ENCODE data around the gene PIP4K2B. TPM values are rescaled to one million over a fixed set of nuclear protein-coding genes. Genes with fewer than 3 reads are reported as not detected.

The PIP4K2B gene
- total and polyA plus RNA-seq, 9 of the 15 experiments (the other 6 are each of a cell fraction or from before 2014, with no cell fraction given) = 3.7 to 29.9 (median 23.0) TPM

DNA sequence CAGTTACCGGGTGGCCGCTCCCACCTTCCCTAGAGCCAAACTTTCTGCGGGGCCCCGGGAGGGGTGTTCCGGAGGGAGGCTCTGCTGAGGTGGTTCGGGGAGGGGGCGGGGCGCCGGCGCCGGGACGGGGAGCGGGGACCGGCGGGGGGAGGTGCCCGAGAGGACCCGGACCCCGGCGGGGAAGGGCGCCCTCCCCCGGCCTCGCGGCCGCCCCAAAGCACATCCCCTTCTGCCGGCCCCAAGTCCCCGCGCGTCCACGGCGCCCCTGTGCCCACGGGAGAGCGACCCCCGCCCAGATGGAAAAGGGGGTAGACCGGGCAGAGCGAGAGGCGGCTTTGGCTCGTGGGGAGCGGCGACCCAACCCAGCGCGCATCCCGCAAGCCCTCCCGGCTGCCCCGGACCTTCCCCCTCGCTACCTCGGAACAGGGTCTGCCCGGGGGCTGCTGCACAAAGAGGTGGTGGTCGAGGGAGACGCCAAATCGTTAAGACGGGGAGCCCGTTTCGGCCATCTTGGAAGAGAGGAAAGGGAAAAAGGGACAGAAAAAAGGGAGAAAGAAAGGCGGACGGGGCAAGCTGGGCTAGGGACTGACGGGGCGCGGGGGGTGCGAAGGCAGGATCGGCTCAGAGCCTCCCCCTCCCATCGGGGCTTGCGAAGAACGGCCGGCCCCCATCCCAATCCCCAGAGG is 51.8 kb downstream of the PIP4K2B start (continued):
- peak; percentile 56 to 84 (median 68) for TF ChIP-seq YY1 (IDR thresholded peaks at IDR 0.05; ENCODE audit: borderline replicate concordance in 1 of 3, control insufficient read depth in 1 of 3, extremely low read depth in 1 of 3, insufficient read depth in 3 of 3, insufficient read length in 1 of 3, insufficient replicate concordance in 2 of 3, low read depth in 1 of 3, low read length in 2 of 3)
- TF ChIP-seq, protein P1, sequence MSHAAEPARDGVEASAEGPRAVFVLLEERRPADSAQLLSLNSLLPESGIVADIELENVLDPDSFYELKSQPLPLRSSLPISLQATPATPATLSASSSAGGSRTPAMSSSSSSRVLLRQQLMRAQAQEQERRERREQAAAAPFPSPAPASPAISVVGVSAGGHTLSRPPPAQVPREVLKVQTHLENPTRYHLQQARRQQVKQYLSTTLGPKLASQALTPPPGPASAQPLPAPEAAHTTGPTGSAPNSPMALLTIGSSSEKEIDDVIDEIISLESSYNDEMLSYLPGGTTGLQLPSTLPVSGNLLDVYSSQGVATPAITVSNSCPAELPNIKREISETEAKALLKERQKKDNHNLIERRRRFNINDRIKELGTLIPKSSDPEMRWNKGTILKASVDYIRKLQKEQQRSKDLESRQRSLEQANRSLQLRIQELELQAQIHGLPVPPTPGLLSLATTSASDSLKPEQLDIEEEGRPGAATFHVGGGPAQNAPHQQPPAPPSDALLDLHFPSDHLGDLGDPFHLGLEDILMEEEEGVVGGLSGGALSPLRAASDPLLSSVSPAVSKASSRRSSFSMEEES (CRISPR knock-in tag; IDR thresholded peaks at IDR 0.05) = no peak
- no peak for TF ChIP-seq EWSR1 (IDR thresholded peaks at IDR 0.05; ENCODE audit: borderline replicate concordance, low read depth, partially characterized antibody)
- no peak for TF ChIP-seq U2AF2 (optimal IDR thresholded peaks at IDR 0.05; ENCODE audit: low read depth, low read length)
- TF ChIP-seq HMBOX1 (IDR thresholded peaks at IDR 0.05) = no peak
- TF ChIP-seq NFATC3 (IDR thresholded peaks at IDR 0.05) = no peak
- TF ChIP-seq OTX1 (CRISPR knock-in tag; IDR thresholded peaks at IDR 0.05) = peak; percentile 31; the same call in 1 of the 2 replicates
- TF ChIP-seq ZNF561 (CRISPR knock-in tag; conservative IDR thresholded peaks at IDR 0.05) = no peak
- TF ChIP-seq ZBTB17 (CRISPR knock-in tag; IDR thresholded peaks at IDR 0.05) = no peak
- peak; percentile 54; the same call in 1 of the 2 replicates for TF ChIP-seq HDAC2 (IDR thresholded peaks at IDR 0.05)
- TF ChIP-seq, protein P2, sequence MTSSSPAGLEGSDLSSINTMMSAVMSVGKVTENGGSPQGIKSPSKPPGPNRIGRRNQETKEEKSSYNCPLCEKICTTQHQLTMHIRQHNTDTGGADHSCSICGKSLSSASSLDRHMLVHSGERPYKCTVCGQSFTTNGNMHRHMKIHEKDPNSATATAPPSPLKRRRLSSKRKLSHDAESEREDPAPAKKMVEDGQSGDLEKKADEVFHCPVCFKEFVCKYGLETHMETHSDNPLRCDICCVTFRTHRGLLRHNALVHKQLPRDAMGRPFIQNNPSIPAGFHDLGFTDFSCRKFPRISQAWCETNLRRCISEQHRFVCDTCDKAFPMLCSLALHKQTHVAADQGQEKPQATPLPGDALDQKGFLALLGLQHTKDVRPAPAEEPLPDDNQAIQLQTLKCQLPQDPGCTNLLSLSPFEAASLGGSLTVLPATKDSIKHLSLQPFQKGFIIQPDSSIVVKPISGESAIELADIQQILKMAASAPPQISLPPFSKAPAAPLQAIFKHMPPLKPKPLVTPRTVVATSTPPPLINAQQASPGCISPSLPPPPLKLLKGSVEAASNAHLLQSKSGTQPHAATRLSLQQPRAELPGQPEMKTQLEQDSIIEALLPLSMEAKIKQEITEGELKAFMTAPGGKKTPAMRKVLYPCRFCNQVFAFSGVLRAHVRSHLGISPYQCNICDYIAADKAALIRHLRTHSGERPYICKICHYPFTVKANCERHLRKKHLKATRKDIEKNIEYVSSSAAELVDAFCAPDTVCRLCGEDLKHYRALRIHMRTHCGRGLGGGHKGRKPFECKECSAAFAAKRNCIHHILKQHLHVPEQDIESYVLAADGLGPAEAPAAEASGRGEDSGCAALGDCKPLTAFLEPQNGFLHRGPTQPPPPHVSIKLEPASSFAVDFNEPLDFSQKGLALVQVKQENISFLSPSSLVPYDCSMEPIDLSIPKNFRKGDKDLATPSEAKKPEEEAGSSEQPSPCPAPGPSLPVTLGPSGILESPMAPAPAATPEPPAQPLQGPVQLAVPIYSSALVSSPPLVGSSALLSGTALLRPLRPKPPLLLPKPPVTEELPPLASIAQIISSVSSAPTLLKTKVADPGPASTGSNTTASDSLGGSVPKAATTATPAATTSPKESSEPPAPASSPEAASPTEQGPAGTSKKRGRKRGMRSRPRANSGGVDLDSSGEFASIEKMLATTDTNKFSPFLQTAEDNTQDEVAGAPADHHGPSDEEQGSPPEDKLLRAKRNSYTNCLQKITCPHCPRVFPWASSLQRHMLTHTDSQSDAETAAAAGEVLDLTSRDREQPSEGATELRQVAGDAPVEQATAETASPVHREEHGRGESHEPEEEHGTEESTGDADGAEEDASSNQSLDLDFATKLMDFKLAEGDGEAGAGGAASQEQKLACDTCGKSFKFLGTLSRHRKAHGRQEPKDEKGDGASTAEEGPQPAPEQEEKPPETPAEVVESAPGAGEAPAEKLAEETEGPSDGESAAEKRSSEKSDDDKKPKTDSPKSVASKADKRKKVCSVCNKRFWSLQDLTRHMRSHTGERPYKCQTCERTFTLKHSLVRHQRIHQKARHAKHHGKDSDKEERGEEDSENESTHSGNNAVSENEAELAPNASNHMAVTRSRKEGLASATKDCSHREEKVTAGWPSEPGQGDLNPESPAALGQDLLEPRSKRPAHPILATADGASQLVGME (CRISPR knock-in tag; IDR thresholded peaks at IDR 0.05) = no peak
- peak; percentile 75; the same call in 1 of the 2 replicates for TF ChIP-seq SAFB (IDR thresholded peaks at IDR 0.05; ENCODE audit: borderline replicate concordance, low read depth, low read length)
- TF ChIP-seq NKRF (IDR thresholded peaks at IDR 0.05; ENCODE audit: borderline replicate concordance) = peak; percentile 41; the same call in 1 of the 2 replicates
- TF ChIP-seq, protein P3, sequence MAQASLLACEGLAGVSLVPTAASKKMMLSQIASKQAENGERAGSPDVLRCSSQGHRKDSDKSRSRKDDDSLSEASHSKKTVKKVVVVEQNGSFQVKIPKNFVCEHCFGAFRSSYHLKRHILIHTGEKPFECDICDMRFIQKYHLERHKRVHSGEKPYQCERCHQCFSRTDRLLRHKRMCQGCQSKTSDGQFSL (CRISPR knock-in tag; IDR thresholded peaks at IDR 0.05) = no peak
- TF ChIP-seq, protein P3 (tag; IDR thresholded peaks at IDR 0.05) = no peak; a peak in 1 of 4 replicates
